ENCODE measurements around the gene EIF2B2.

Gene EIF2B2

GRCh38 chr14:74981833-74982232, 20.9 kb upstream of the EIF2B2 start:
- no peak for DNase-seq (ENCODE audit: low read depth)
- H3K4me3 ChIP-seq (ENCODE audit: low read length), result no peak overlapping the region
- no peak for TF ChIP-seq CTCF (conservative IDR thresholded peaks at IDR 0.05; ENCODE audit: low read depth, low read length)

- no peak overlapping the region for H3K4me3 ChIP-seq (ENCODE audit: low read length)
- DNase-seq (ENCODE audit: low read depth), result no peak
- no peak for TF ChIP-seq CTCF (conservative IDR thresholded peaks at IDR 0.05; ENCODE audit: low read depth, low read length)
Observed at GRCh38 chr14:74982661-74983060, 20.1 kb upstream of the EIF2B2 start.

- TF ChIP-seq CTCF (conservative IDR thresholded peaks at IDR 0.05; ENCODE audit: low read depth, low read length), result no peak
- no peak for DNase-seq (ENCODE audit: low read depth)
- H3K4me3 ChIP-seq (ENCODE audit: low read length), result no peak overlapping the region
Observed at GRCh38 chr14:74983343-74983742, 19.4 kb upstream of the EIF2B2 start.

GRCh38 chr14:74984236-74985027, 18.3 kb upstream of the EIF2B2 start:
- no peak for TF ChIP-seq CTCF (conservative IDR thresholded peaks at IDR 0.05; ENCODE audit: low read depth, low read length)
- no peak overlapping the region for H3K4me3 ChIP-seq (ENCODE audit: low read length)
- no peak for DNase-seq (ENCODE audit: low read depth)

- no peak for DNase-seq (ENCODE audit: low read depth)
- H3K4me3 ChIP-seq (ENCODE audit: low read length), result no peak overlapping the region
- TF ChIP-seq CTCF (conservative IDR thresholded peaks at IDR 0.05; ENCODE audit: low read depth, low read length), result no peak
Observed at GRCh38 chr14:74985028-74985310, 17.8 kb upstream of the EIF2B2 start.

- TF ChIP-seq CTCF (conservative IDR thresholded peaks at IDR 0.05; ENCODE audit: low read depth, low read length), result no peak
- no peak overlapping the region for H3K4me3 ChIP-seq (ENCODE audit: low read length)
- no peak for DNase-seq (ENCODE audit: low read depth)
Observed at GRCh38 chr14:74985806-74986205, 16.9 kb upstream of the EIF2B2 start.

- no peak overlapping the region for H3K4me3 ChIP-seq (ENCODE audit: low read length)
- DNase-seq (ENCODE audit: low read depth), result no peak
- TF ChIP-seq CTCF (conservative IDR thresholded peaks at IDR 0.05; ENCODE audit: low read depth, low read length), result no peak
Observed at GRCh38 chr14:74988131-74988530, 14.6 kb upstream of the EIF2B2 start.
